Measurements from ENCODE around the gene NCBP3.

- TF ChIP-seq TAF1 (IDR thresholded peaks at IDR 0.05; ENCODE audit: borderline replicate concordance, insufficient read depth, low read length): no peak
- TF ChIP-seq POLR2AphosphoS5 (IDR thresholded peaks at IDR 0.05; ENCODE audit: low read depth, low read length): no peak
Measured at GRCh38 chr17:3792481-3792880, 53.6 kb downstream of the NCBP3 start.

All from PFSK-1 (cell line).